ENCODE data around the gene TNNI3. TPM values are rescaled to one million over a fixed set of nuclear protein-coding genes. Genes with fewer than 3 reads are reported as not detected.

The TNNI3 gene
- total and polyA plus RNA-seq, 9 of the 15 experiments (the other 6 are each of a cell fraction or from before 2014, with no cell fraction given): 4.7 to 158 (median 42.0) TPM

- TF ChIP-seq ZNF449 (CRISPR knock-in tag; IDR thresholded peaks at IDR 0.05): 0 out of 2 replicates have a peak, but pooled peaks have one; percentile 36
- TF ChIP-seq ZKSCAN1 (IDR thresholded peaks at IDR 0.05; ENCODE audit: low read depth, low read length): no peak
- TF ChIP-seq, protein P1, sequence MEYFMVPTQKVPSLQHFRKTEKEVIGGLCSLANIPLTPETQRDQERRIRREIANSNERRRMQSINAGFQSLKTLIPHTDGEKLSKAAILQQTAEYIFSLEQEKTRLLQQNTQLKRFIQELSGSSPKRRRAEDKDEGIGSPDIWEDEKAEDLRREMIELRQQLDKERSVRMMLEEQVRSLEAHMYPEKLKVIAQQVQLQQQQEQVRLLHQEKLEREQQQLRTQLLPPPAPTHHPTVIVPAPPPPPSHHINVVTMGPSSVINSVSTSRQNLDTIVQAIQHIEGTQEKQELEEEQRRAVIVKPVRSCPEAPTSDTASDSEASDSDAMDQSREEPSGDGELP (CRISPR knock-in tag; IDR thresholded peaks at IDR 0.05; ENCODE audit: borderline replicate concordance): no peak
- TF ChIP-seq ETV5 (CRISPR knock-in tag; IDR thresholded peaks at IDR 0.05; ENCODE audit: low read depth): no peak
- TF ChIP-seq, protein P2, sequence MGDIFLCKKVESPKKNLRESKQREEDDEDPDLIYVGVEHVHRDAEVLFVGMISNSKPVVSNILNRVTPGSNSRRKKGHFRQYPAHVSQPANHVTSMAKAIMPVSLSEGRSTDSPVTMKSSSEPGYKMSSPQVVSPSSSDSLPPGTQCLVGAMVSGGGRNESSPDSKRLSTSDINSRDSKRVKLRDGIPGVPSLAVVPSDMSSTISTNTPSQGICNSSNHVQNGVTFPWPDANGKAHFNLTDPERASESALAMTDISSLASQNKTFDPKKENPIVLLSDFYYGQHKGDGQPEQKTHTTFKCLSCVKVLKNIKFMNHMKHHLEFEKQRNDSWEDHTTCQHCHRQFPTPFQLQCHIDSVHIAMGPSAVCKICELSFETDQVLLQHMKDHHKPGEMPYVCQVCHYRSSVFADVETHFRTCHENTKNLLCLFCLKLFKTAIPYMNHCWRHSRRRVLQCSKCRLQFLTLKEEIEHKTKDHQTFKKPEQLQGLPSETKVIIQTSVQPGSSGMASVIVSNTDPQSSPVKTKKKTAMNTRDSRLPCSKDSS (IDR thresholded peaks at IDR 0.05; ENCODE audit: low read depth, partially characterized antibody): no peak
- TF ChIP-seq PRMT5 (CRISPR knock-in tag; IDR thresholded peaks at IDR 0.05): no peak
- TF ChIP-seq ELF1 (tag; IDR thresholded peaks at IDR 0.05): no peak
- no peak for TF ChIP-seq CEBPG (CRISPR knock-in tag; IDR thresholded peaks at IDR 0.05)
- TF ChIP-seq CEBPG (tag; conservative IDR thresholded peaks at IDR 0.05 in 1 of 2, IDR thresholded peaks at IDR 0.05 in 1 of 2): peak in 1 of 2 experiments; percentile 68; a peak in 3 of 4 replicates
- no peak for TF ChIP-seq E2F4 (CRISPR knock-in tag; IDR thresholded peaks at IDR 0.05; ENCODE audit: low read depth)
- TF ChIP-seq ZNF165 (CRISPR knock-in tag; IDR thresholded peaks at IDR 0.05; ENCODE audit: borderline replicate concordance): 0 out of 2 replicates have a peak, but pooled peaks have one; percentile 66
- TF ChIP-seq ZNF583 (CRISPR knock-in tag; IDR thresholded peaks at IDR 0.05): 0 out of 2 replicates have a peak, but pooled peaks have one; percentile 67
- TF ChIP-seq ZBTB12 (CRISPR knock-in tag; IDR thresholded peaks at IDR 0.05): no peak
- no peak for TF ChIP-seq RBBP5 (IDR thresholded peaks at IDR 0.05; ENCODE audit: borderline replicate concordance, insufficient read depth, low read length, poor library complexity, severe bottlenecking)
- TF ChIP-seq ETV6 (IDR thresholded peaks at IDR 0.05; ENCODE audit: borderline replicate concordance in 1 of 2, low read depth in 2 of 2, low read length in 1 of 2): no peak
- no peak for TF ChIP-seq ETV6 (CRISPR knock-in tag; IDR thresholded peaks at IDR 0.05; ENCODE audit: borderline replicate concordance)
- no peak for TF ChIP-seq LARP7 (IDR thresholded peaks at IDR 0.05)
- no peak for TF ChIP-seq CREB3L1 (IDR thresholded peaks at IDR 0.05; ENCODE audit: borderline replicate concordance, low read depth)
- TF ChIP-seq GABPB2 (CRISPR knock-in tag; conservative IDR thresholded peaks at IDR 0.05): no peak
These were observed 9.2 kb upstream of the TNNI3 start, which contains the start of gene DNAAF3 (continued) for GRCh38 chr19:55166530-55167268.
